Smooth muscle cell (in vitro differentiated cells): ENCODE measurements around the gene MYEOV. TPM values are rescaled to one million over a fixed set of nuclear protein-coding genes. Genes with fewer than 3 reads are reported as not detected.

Experiments
- DNase-seq: peaks from one replicate; lab custom pipeline; 2025; ENCODE audit not compliant: unreplicated experiment; lab: John Stamatoyannopoulos, UW
- H2AFZ ChIP-seq: fragments of 200-600 bp; sonication (generic); 2 replicates; pipeline ENCODE4 v1.6.0; 2016; ENCODE audit warnings: antibody characterized with exemption, low read depth, mild to moderate bottlenecking
- H3F3A ChIP-seq: fragments of 200-600 bp; sonication (generic); 2 replicates; pipeline ENCODE4 v1.6.0; 2017; ENCODE audit warnings: antibody characterized with exemption, low read depth
- H3K27ac ChIP-seq: fragments of 200-600 bp; sonication (generic); 2 replicates; pipeline ENCODE4 v1.5.1; 2016; ENCODE audit warnings: low read depth, mild to moderate bottlenecking
- H3K27me3 ChIP-seq: fragments of 200-600 bp; sonication (generic); 2 replicates; pipeline ENCODE4 v1.6.1; 2016; ENCODE audit warnings: low read depth, mild to moderate bottlenecking
- H3K36me3 ChIP-seq: fragments of 200-600 bp; sonication (generic); 2 replicates; pipeline ENCODE4 v1.5.1; 2016; ENCODE audit warnings: low read depth
- H3K4me1 ChIP-seq: fragments of 200-600 bp; sonication (generic); 2 replicates; pipeline ENCODE4 v1.5.1; 2016; ENCODE audit warnings: low read depth
- H3K4me2 ChIP-seq: fragments of 200-600 bp; sonication (generic); 2 replicates; pipeline ENCODE4 v1.6.0; 2016; ENCODE audit warnings: mild to moderate bottlenecking
- H3K4me3 ChIP-seq: fragments of 200-600 bp; sonication (generic); 2 replicates; pipeline ENCODE4 v1.5.1; 2016; ENCODE audit warnings: mild to moderate bottlenecking
- H3K79me2 ChIP-seq: fragments of 200-600 bp; sonication (generic); 2 replicates; pipeline ENCODE4 v1.6.0; 2016; ENCODE audit warnings: low read depth, mild to moderate bottlenecking
- H3K9ac ChIP-seq: fragments of 200-600 bp; sonication (generic); 2 replicates; pipeline ENCODE4 v1.6.0; 2016; ENCODE audit warnings: low read depth
- H3K9me3 ChIP-seq: fragments of 200-600 bp; sonication (generic); replicated peaks from 2 replicates; pipeline ENCODE4 v1.5.1; 2016; ENCODE audit warnings: low read depth
- H4K20me1 ChIP-seq: fragments of 200-600 bp; sonication (generic); 2 replicates; pipeline ENCODE4 v1.6.0; 2016; ENCODE audit warnings: low read depth
- CTCF ChIP-seq: fragments of 200-600 bp; sonication (generic); IDR thresholded peaks from 2 replicates; pipeline ENCODE4 v1.5.1; 2017; ENCODE audit warnings: borderline replicate concordance, mild to moderate bottlenecking, antibody characterized with exemption; ENCODE audit not compliant: insufficient read depth, poor library complexity, severe bottlenecking
- WGBS: methylation state at CpG from one replicate; pipeline ENCODE4 v1.1.7; 2016; ENCODE audit warnings: low lambda C conversion rate; 5-methylcytosine and 5-hydroxymethylcytosine counted together
- polyA plus RNA-seq: library from polyadenylated mRNA; unstranded; fragments of >200 nt; fragmentation: Nextera tagmentation; extraction: Ambion mirVana; gene quantifications from 2 replicates; pipeline ENCODE4 v1.2.1, GENCODE V29; 2016
- total RNA-seq: library from RNA; depleted of rRNA; stranded (reverse); fragments of >200 nt; gene quantifications from 2 replicates; pipeline ENCODE4 v1.2.3, GENCODE V29; 2014

Gene MYEOV
- total and polyA plus RNA-seq, 2 experiments from 2014 or later: 1.1 TPM; not detected in 1

GRCh38 chr11:69251057-69251393 lies 42.9 kb upstream of the MYEOV start:
- H3K27ac ChIP-seq: no peak overlapping the region
- no peak for DNase-seq
- no peak overlapping the region for H3K9ac ChIP-seq
- H3K27me3 ChIP-seq: peaks cover 6% of the 10 kb centered on the region
- no peaks in the 10 kb centered on the region for H3K79me2 ChIP-seq
- no peaks in the 10 kb centered on the region for H3K36me3 ChIP-seq
- WGBS: 86% methylated on average over 8 of the region's 10 CpGs
- H4K20me1 ChIP-seq: no peaks in the 10 kb centered on the region
- TF ChIP-seq CTCF: no peak
- H2AFZ ChIP-seq: no peak overlapping the region
- H3K4me1 ChIP-seq: peaks cover 9% of the 10 kb centered on the region
- no peak overlapping the region for H3K4me2 ChIP-seq
- no peaks in the 10 kb centered on the region for H3F3A ChIP-seq
- H3K4me3 ChIP-seq: no peak overlapping the region
- H3K9me3 ChIP-seq: no peaks in the 10 kb centered on the region

GRCh38 chr11:69251639-69252489 lies 42.1 kb upstream of the MYEOV start:
- Histone ChIP-seq H3K9ac (no peak overlapping the region), H3K79me2 (no peaks in the 10 kb centered on the region), H2AFZ (no peak overlapping the region), H3K9me3 (no peaks in the 10 kb centered on the region), H3K27me3 (peaks cover 6% of the 10 kb centered on the region), H3K36me3 (no peaks in the 10 kb centered on the region), H4K20me1 (no peaks in the 10 kb centered on the region), H3K4me3 (no peak overlapping the region), H3F3A (no peaks in the 10 kb centered on the region), H3K27ac (no peak overlapping the region), H3K4me2 (no peak overlapping the region), H3K4me1 (peaks cover 9% of the 10 kb centered on the region)
- 90% methylated on average over 31 of the region's 31 CpGs for whole genome bisulfite sequencing
- no peak for TF ChIP-seq CTCF
- no peak for DNase-seq

DNA sequence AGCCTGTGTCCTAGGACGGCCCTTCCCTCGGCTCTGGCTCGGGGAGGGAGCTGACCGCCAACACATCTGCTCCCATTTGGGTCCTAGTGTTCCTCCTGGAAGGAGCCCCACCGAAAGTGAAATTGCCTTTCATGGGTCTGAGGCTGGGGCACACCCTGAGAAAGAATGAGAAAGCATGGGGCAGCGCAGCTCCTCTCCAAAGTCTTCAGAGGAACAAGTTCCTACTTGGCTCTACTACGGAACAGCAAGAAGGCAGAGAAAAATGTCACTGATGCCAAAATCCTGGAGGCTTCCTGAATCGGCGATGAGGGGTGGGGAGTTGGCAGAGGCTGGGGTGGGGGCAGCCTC lies 41.5 kb upstream of the MYEOV start:
- Histone ChIP-seq H3K79me2 (no peaks in the 10 kb centered on the region), H3K4me2 (no peak overlapping the region), H4K20me1 (no peaks in the 10 kb centered on the region), H3K9me3 (no peaks in the 10 kb centered on the region), H3K4me3 (no peak overlapping the region), H3K9ac (no peak overlapping the region), H3F3A (no peaks in the 10 kb centered on the region), H3K27ac (no peak overlapping the region), H2AFZ (no peak overlapping the region), H3K27me3 (peaks cover 6% of the 10 kb centered on the region), H3K36me3 (no peaks in the 10 kb centered on the region), H3K4me1 (peaks cover 9% of the 10 kb centered on the region)
- TF ChIP-seq CTCF: no peak
- no peak for DNase-seq
- WGBS: 95% methylated on average over 9 of the region's 9 CpGs

DNA sequence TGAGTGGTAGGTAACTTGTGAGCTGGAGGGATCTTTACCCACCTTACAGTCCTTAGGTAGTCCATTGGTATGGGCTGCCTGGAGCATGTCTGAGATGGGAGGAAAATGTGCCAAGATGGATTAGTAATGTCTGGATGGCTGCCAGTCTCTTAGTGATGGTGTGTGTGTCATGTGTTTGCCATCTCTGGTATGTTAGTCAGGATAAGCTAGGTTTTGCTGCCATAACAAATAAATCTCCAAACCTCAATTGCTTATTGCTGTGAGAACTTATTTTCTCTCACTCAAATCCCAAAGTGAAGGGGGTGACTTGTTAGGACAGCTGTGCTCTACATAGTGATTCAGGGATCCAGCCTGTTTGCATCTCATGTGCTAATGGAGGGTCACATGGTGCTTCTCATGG lies 40.9 kb upstream of the MYEOV start:
- H3K4me2 ChIP-seq: no peak overlapping the region
- no peak for DNase-seq
- TF ChIP-seq CTCF: no peak

More for the DNA sequence above, 40.9 kb upstream of the MYEOV start:
- H3F3A ChIP-seq: no peaks in the 10 kb centered on the region
- H3K4me1 ChIP-seq: peaks cover 9% of the 10 kb centered on the region
- H3K4me3 ChIP-seq: no peak overlapping the region
- H3K36me3 ChIP-seq: no peaks in the 10 kb centered on the region
- no peak overlapping the region for H3K27ac ChIP-seq
- H3K9me3 ChIP-seq: no peaks in the 10 kb centered on the region
- no peaks in the 10 kb centered on the region for H3K79me2 ChIP-seq
- peaks cover 3% of the 10 kb centered on the region for H3K27me3 ChIP-seq
- no peaks in the 10 kb centered on the region for H4K20me1 ChIP-seq
- H2AFZ ChIP-seq: no peak overlapping the region
- no peak overlapping the region for H3K9ac ChIP-seq
